ENCODE data around the gene OSTF1. TPM values are rescaled to one million over a fixed set of nuclear protein-coding genes. Genes with fewer than 3 reads are reported as not detected.

OSTF1 gene
- total RNA-seq, 1 experiment from 2014 or later = 12.9 TPM

DNA sequence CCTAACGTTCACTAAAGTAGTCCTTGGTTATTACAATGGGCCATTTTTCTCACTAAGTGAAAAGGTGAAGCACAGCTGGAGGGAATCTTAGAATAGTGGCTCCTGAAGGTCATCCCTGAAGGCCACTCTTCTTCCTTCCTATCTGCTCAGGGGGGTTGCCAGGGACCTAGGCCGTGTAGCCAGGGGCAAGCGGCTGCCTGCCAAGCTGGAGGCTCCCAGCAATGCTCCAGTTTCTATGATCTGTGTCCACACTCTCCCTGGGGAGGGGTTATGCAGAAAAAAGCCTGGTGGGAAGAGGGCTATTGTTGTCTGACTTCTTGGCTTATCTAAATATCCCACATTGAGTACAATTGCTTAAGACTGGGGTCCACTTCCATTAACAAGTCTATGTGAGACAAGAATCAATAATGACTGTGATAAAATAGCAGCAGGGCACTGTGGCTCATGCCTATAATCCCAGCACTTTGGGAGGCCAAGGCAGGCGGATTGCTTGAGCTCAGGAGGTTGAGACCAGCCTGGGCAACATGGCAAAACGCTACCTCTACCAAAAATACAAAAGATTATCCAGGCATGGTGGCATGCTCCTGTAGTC lies 4.1 kb upstream of the OSTF1 start:
- DNase-seq (ENCODE audit: low spot score) = no peak

DNA sequence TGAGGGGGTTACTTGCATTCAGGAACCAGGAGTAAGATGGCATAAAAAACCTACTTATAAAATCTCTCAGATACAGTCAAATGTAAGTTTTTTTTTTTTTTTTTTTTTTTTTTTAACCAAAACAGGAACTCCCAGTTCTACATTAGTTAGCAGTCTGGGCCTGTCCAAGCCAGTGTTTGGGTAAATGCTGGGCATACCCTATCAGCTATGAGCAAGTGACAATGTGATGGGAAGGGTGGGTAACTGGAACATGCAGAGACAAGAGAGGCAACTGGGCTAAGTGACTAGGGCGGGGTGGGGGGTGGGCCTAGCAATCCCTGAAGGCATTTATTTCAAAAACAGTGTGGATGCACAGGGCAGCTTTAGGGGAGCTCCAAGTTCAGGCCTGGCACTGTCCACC lies 2.7 kb upstream of the OSTF1 start:
- DNase-seq (ENCODE audit: low spot score) = no peak

DNA sequence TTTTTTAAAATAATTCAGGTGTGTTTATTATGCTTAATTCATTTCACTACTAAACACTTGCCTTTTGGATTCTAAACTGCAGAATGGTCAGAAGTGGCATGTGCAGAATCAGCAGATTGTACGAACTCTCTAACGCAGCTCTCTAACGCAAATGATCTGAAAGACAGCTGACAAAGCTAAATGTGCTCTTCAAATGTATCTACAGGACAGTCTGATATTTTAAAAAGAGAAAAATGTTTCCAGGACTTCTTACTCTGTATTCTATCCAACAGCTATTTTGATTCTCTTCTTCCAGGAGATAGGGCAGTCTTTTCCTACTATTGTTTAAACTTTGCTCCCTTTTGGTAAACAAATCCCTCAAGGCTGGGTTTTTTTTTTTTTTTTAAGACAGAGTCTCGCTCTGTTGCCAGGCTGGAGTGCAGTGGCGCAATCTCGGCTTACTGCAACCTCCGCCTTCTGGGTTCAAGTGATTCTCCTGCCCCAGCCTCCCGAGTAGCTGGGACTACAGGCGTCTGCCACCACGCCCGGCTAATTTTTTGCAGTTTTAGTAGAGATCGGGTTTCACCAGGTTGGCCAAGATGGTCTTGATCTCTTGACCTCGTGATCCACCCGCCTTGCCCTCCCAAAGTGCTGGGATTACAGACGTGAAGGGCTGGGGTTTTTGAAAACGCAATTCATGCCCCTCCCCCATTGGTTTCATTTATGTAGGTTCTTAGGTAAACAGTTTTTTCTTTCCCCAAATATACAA lies 1.6 kb upstream of the OSTF1 start:
- DNase-seq (ENCODE audit: low spot score) = no peak

DNA sequence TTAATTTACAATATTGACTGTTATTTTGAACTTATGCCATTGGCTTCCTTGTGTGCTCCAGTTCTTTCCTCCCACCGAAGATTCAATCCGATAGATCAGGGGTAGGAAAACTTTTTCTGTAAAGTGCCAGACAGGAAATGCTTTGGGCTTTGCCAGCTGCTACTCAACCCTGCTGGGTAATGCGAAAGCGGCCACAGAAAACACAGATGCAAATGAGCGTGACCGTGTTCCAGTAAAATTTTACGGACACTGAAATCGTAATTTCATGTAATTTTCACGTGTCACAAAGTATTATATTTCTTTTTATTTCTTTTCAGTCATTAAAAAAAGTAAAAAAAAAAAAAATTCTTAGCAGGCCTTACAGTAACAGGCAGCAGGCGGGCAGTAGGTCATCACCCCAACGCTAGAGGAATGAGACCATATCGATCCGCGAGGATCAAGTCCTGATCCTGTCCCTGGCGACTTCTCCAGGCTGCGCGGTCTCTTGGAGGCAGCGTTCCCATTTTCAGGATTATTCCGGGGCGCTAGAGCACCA lies 958 bp upstream of the OSTF1 start:
- peak; percentile 27 for DNase-seq (ENCODE audit: low spot score)

GRCh38 chr9:75088646-75089372 lies 495 bp downstream of the OSTF1 start:
- DNase-seq (ENCODE audit: low spot score) = peak; percentile 30

GRCh38 chr9:75089373-75089766 lies 1.1 kb downstream of the OSTF1 start:
- no peak for DNase-seq (ENCODE audit: low spot score)

DNA sequence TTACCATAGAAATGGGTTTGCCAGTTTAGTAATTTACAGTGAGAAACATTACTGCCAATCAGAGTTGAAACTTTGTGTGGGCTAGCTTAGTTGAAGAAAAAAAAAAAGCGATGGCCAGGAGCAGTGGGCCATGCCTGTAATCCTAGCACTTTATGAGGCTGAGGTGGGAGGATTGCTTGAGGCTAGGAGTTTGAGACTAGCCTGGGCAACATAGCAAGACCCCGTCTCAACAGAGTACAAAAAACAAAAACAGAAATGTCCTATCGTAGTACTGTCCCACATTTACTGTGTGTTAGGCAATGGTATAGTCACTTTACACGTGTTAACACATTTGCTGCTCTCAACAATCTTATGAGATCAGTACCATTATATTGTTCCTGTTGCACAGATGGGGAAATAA lies 2.3 kb downstream of the OSTF1 start:
- DNase-seq (ENCODE audit: low spot score) = no peak

- no peak for DNase-seq (ENCODE audit: low spot score)
Observed at GRCh38 chr9:75092766-75093165, 4.5 kb downstream of the OSTF1 start.

- DNase-seq (ENCODE audit: low spot score) = no peak
Observed at GRCh38 chr9:75096796-75097195, 8.5 kb downstream of the OSTF1 start.

GRCh38 chr9:75101004-75101588 lies 12.8 kb downstream of the OSTF1 start:
- no peak for DNase-seq (ENCODE audit: low spot score)

- DNase-seq (ENCODE audit: low spot score) = no peak
Observed at GRCh38 chr9:75102177-75102790, 14.0 kb downstream of the OSTF1 start.

DNA sequence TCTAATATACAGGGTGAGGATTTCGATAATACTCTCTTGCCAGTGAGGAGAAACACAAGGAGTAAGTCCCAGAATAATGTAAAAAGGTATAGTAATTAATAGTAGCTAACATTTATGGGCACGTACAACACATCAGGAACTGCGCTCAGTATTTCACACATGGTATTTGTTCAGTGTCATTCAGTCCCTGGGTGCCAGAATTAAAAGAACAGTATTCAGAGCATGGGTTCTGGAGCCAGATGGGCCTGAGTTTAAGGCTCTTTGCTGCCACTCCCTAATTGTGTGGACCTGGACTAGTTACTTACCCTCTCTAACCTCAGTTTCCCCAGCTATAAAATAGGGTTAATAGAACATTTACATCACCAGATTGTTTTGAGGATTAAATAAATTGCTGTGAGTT lies 16.3 kb downstream of the OSTF1 start:
- no peak for DNase-seq (ENCODE audit: low spot score)

DNA sequence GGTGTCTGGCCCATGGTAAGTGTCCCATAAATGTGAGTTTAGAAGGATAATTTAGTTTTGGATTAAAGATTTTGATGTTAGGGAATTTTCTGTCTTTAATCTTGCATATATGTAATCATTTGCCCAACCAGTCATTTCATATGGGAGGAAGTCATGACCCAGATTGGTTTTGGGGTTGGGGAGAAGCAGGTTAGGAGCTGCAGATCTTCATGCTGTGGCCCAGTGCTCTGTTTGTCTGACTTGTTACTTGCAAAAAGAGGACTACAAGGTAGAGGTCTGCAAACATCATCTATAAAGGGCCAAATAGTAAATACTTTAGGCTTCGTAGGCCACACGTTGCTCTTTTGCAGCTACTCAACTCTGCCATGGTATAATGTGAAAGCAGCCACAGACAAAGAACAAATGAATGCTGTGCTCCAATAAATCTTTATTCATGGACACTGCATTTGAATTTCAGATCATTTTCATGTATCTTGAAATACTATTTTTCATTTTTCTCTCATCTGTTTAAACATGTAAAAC lies 16.8 kb downstream of the OSTF1 start:
- DNase-seq (ENCODE audit: low spot score) = no peak

- no peak for DNase-seq (ENCODE audit: low spot score)
Observed at GRCh38 chr9:75105841-75106240, 17.5 kb downstream of the OSTF1 start.

- no peak for DNase-seq (ENCODE audit: low spot score)
Observed at GRCh38 chr9:75106857-75107256, 18.5 kb downstream of the OSTF1 start.

DNA sequence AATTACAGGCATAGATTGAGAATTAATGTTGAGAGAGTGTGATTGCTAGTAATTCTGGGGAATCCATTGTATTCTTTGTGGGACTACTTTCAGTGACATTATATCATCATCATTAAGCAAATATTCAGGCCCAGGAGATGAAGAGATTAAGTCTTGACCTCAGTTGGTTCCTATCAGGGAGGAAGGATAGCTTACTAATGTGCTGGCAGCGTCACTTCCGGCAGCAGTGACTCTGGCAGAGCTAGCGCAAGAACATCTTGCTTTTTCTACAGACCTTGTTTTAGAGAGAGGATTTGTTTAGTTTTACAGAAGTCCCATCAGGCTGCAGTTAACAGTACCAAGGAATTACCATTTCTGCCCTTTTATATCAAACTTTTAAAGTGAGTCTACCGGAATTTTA lies 20.3 kb downstream of the OSTF1 start:
- DNase-seq (ENCODE audit: low spot score) = peak; percentile 10

- DNase-seq (ENCODE audit: low spot score) = no peak
Observed at GRCh38 chr9:75109210-75109839, 21.0 kb downstream of the OSTF1 start.

DNA sequence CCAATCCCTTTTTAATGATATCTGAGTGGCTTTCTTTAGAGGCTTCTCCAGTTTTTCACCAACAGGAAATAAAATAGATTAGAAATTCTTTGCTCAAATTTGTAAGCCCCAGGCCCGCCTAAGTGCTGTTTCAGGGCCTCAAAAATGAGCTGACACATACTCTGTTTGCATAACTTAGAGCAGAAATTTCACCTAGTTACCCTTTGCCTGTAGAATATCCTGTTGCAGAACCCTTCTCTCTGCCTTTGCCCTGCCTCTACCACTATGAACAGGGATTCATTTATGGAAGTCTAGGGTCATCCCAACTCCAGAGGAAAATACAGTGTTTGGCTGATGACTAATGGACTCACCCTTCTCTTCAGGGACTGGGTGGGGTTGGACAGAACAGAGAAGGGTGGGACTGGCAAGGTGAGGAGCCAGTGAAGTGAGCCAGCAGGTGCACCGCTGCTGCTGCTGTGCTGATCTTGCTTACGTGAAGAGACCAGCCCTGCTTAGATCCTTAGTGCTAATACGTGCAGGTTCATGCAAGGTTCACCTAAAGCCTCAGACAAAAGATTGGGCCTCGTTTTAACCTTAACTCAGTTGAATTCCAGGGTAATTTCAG lies 22.8 kb downstream of the OSTF1 start:
- DNase-seq (ENCODE audit: low spot score) = no peak

- DNase-seq (ENCODE audit: low spot score) = no peak
Observed at GRCh38 chr9:75112789-75113188, 24.5 kb downstream of the OSTF1 start.

DNA sequence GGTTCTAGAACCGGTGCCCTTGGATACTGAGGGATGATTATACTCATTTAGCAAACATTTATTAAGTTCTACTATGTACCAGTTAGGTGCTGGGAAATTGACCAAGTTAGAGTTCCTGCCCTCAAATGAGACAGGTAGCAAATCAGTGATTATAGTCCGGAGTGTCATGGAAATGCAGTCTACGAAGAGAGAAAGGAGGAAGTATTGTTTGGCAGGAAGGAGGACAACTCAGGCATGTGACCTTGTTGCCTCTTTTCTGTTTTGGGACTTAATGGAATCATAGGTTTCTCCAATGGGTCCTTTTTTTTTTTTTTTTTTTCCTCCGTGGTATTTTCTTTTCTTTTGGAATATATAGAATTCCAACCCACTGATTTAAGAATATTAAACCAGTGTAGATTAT lies 28.0 kb downstream of the OSTF1 start:
- DNase-seq (ENCODE audit: low spot score) = no peak

DNA sequence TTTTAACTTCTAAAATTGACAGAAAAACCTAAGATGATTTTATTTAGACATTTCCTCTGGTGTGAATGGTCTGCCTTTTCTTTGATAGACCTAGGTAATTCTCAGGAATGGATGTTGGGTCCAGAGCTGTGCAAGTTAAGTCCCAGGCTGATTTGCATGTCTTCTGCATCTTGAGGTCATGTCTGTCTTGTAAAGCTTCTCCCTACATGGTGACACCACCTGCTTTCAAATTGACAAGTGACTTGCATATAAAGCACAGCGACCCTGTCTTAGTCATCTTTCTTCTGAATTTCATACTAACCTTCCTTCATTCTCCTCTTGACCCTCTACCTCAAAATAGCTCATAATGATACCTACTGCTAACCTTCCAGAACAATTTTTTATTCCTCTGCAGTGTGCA lies 29.2 kb downstream of the OSTF1 start:
- no peak for DNase-seq (ENCODE audit: low spot score)

Measured in A172 (cell line).